ENCODE measurements around the gene SEMA3E.
"Not testable (repeated sequence)": the region's sequence is repeated elsewhere in the genome, so short reads cannot be mapped to it uniquely, and the experiment has no call there.

- TF ChIP-seq CTCF, POLR2A (IDR thresholded peaks at IDR 0.05): not testable (repeated sequence)
Observed at GRCh38 chr7:83430289-83430688, 218.7 kb downstream of the SEMA3E start.
